Superior temporal gyrus (tissue), 1 donor: ENCODE data around the gene TOMM70.
"Not testable (repeated sequence)": the region's sequence is repeated elsewhere in the genome, so short reads cannot be mapped to it uniquely, and the experiment has no call there.

Source experiments
- DNase-seq: peaks from one replicate; pipeline ENCODE4 v3.0.0-alpha.2; 2016; ENCODE audit errors: extremely low spot score

TOMM70 gene

GRCh38 chr3:100364421-100364820 is 36.5 kb downstream of the TOMM70 start:
- no peak for DNase-seq

GRCh38 chr3:100361897-100362296 is 39.0 kb downstream of the TOMM70 start:
- DNase-seq = no peak

GRCh38 chr3:100360757-100361496 is 40.0 kb downstream of the TOMM70 start:
- no peak for DNase-seq

GRCh38 chr3:100359035-100359434 is 41.9 kb downstream of the TOMM70 start:
- no peak for DNase-seq

GRCh38 chr3:100358413-100358812 is 42.5 kb downstream of the TOMM70 start:
- no peak for DNase-seq

GRCh38 chr3:100354850-100355249 is 46.0 kb downstream of the TOMM70 start:
- DNase-seq = peak; percentile 4

GRCh38 chr3:100352296-100353231 is 48.3 kb downstream of the TOMM70 start:
- DNase-seq = no peak

GRCh38 chr3:100351770-100352169 is 49.1 kb downstream of the TOMM70 start:
- DNase-seq = not testable (repeated sequence)

GRCh38 chr3:100348727-100349126 is 52.2 kb downstream of the TOMM70 start:
- no peak for DNase-seq

- no peak for DNase-seq
Observed at GRCh38 chr3:100340527-100340926, 60.4 kb downstream of the TOMM70 start.

GRCh38 chr3:100339786-100340185 is 61.1 kb downstream of the TOMM70 start:
- DNase-seq = no peak

- DNase-seq = no peak
Observed at GRCh38 chr3:100338911-100339310, 62.0 kb downstream of the TOMM70 start.

GRCh38 chr3:100336229-100336628 is 64.7 kb downstream of the TOMM70 start:
- DNase-seq = not testable (repeated sequence)

- DNase-seq = no peak
Observed at GRCh38 chr3:100335434-100335833, 65.5 kb downstream of the TOMM70 start.

GRCh38 chr3:100334488-100335351 is 66.2 kb downstream of the TOMM70 start, which contains the start of gene NIT2:
Gene NIT2, plus strand, starts transcription at chr3:100334757. Its CDS starts 35 bp downstream, at chr3:100334792.
- peak; percentile 75 for DNase-seq

GRCh38 chr3:100333970-100334487 is 66.9 kb downstream of the TOMM70 start:
- DNase-seq = no peak

- no peak for DNase-seq
Observed at GRCh38 chr3:100333051-100333450, 67.8 kb downstream of the TOMM70 start.

- no peak for DNase-seq
Observed at GRCh38 chr3:100331660-100332059, 69.2 kb downstream of the TOMM70 start.

- no peak for DNase-seq
Observed at GRCh38 chr3:100330651-100331050, 70.2 kb downstream of the TOMM70 start.

- DNase-seq = no peak
Observed at GRCh38 chr3:100329800-100330489, 70.9 kb downstream of the TOMM70 start.

GRCh38 chr3:100327377-100327776 is 73.5 kb downstream of the TOMM70 start:
- not testable (repeated sequence) for DNase-seq
